Measurements from ENCODE around the gene SRSF1.

DNA sequence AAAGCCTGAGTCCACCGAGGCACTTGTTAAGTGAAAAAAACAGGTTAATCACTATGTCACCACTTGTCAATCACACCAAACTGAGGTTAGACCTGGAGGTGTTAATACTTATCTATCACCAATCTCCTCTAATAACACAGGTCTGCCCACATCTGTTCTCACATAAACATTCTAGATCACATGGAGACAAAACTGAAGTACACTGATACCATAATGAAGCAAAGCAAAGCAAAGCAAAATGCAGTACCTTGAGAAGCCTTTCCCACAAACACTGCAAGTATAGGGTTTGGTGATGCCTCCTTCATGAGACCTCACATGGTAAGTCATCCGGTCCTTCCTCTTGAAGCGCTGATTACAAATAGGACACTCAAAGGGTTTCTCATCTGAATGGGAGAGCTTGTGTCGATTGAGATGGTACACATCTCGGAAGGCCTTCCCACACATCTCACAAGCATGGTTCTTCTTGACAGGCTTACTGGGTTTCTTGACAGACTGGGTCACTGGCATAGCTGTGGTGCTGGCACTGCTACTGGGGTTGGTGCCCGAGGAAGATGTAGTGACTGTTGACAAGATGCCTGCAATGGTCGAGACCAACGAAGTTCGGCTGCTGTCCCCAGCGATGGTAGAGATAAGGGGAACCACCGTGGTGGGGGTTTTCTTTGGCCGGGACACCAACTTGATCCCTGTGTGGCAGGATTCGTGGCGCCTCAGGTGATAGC lies 24.4 kb downstream of the SRSF1 start:
- TF ChIP-seq, protein P1, sequence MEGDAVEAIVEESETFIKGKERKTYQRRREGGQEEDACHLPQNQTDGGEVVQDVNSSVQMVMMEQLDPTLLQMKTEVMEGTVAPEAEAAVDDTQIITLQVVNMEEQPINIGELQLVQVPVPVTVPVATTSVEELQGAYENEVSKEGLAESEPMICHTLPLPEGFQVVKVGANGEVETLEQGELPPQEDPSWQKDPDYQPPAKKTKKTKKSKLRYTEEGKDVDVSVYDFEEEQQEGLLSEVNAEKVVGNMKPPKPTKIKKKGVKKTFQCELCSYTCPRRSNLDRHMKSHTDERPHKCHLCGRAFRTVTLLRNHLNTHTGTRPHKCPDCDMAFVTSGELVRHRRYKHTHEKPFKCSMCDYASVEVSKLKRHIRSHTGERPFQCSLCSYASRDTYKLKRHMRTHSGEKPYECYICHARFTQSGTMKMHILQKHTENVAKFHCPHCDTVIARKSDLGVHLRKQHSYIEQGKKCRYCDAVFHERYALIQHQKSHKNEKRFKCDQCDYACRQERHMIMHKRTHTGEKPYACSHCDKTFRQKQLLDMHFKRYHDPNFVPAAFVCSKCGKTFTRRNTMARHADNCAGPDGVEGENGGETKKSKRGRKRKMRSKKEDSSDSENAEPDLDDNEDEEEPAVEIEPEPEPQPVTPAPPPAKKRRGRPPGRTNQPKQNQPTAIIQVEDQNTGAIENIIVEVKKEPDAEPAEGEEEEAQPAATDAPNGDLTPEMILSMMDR (conservative IDR thresholded peaks at IDR 0.05 in 1 of 2, IDR thresholded peaks at IDR 0.05 in 1 of 2; ENCODE audit: extremely low read depth in 1 of 2, insufficient read depth in 1 of 2, low read depth in 1 of 2, low read length in 2 of 2) = no peak
- TF ChIP-seq EZH2 (IDR thresholded peaks at IDR 0.05; ENCODE audit: borderline replicate concordance, low read length) = no peak
